ENCODE results near the gene TUG1. TPM values are rescaled to one million over a fixed set of nuclear protein-coding genes. Genes with fewer than 3 reads are reported as not detected.

The TUG1 gene
- total RNA-seq, 4 donors from 2014 or later = 14.3 to 23.9 (median 15.8) TPM

DNA sequence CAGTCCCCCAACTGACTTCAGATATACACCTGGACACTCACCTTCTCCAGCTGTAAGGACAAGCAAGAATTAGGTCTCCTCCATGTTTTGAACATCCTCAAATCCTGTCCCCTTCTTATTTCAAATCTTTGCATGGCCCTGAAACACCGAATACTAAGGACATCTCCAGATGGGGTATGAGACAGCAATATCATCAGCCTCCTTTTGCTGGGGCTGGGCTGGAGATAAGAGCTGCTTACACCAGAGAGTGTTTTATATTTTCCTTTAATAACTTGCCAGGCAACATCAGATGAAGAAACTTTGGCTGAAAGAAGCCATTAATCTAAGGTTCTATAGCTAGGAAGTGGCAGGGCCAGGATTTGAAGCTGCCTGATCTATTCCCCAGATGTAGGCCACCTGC is 21.6 kb downstream of the TUG1 start:
- no peak for TF ChIP-seq CTCF (IDR thresholded peaks at IDR 0.05 in 4 of 5, conservative IDR thresholded peaks at IDR 0.05 in 1 of 5)
- no peak for TF ChIP-seq POLR2A (IDR thresholded peaks at IDR 0.05)
- in situ Hi-C loops (cut with MboI; ENCODE audit: low sequenced_read_pairs in 4 of 4) = no loop called here

GRCh38 chr22:30992565-30992964 is 23.5 kb downstream of the TUG1 start:
- intact Hi-C loops (cut with DNase I; ENCODE audit: low total_unique reads) = no loop called here
- no peaks in the 10 kb centered on the region for H3K36me3 ChIP-seq
- in situ Hi-C loops (cut with MboI; ENCODE audit: low sequenced_read_pairs in 4 of 4) = no loop called here
- H3K4me1 ChIP-seq = no peaks in the 10 kb centered on the region
- no peak overlapping the region for H3K27ac ChIP-seq
- H3K4me3 ChIP-seq = no peak overlapping the region
- no peaks in the 10 kb centered on the region for H3K27me3 ChIP-seq
- TF ChIP-seq POLR2A (IDR thresholded peaks at IDR 0.05) (no peak), CTCF (IDR thresholded peaks at IDR 0.05 in 4 of 5, conservative IDR thresholded peaks at IDR 0.05 in 1 of 5) (no peak)
- DNase-seq (no peak), ATAC-seq (no peak)
- no peaks in the 10 kb centered on the region for H3K9me3 ChIP-seq

More for the DNA sequence above, 21.6 kb downstream of the TUG1 start:
- no peak for DNase-seq
- Histone ChIP-seq H3K27me3 (no peaks in the 10 kb centered on the region), H3K4me1 (no peaks in the 10 kb centered on the region), H3K27ac (no peak overlapping the region), H3K9me3 (no peaks in the 10 kb centered on the region), H3K4me3 (no peak overlapping the region), H3K36me3 (no peaks in the 10 kb centered on the region)
- ATAC-seq = no peak
- intact Hi-C loops (cut with DNase I; ENCODE audit: low total_unique reads) = no loop called here

DNA sequence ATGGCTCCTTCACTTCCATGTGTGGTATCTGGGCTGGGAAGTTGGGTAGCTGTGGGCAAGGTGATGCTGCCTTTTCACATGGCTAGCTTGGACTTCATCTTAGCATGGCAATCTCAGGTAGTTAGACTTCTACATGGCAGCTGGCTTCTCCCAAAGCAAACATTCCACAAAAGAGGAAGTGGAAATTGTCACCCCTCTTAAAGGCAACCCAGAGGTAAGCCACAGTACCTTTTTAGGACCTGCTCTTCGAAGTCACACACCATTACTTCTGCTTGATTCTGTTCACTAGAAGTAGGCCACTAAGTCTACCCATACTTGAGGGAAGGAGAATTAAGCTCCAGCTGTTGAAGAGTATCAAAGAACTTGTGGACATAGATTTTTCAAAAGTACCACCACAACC is 25.9 kb downstream of the TUG1 start:
- Histone ChIP-seq H3K4me3 (no peak overlapping the region), H3K27ac (no peak overlapping the region), H3K4me1 (no peaks in the 10 kb centered on the region), H3K9me3 (no peaks in the 10 kb centered on the region), H3K36me3 (no peaks in the 10 kb centered on the region), H3K27me3 (no peaks in the 10 kb centered on the region)
- DNase-seq = no peak
- intact Hi-C loops (cut with DNase I; ENCODE audit: low total_unique reads) (no loop called here), in situ Hi-C loops (cut with MboI; ENCODE audit: low sequenced_read_pairs in 4 of 4) (no loop called here)
- no peak for TF ChIP-seq POLR2A (IDR thresholded peaks at IDR 0.05)
- TF ChIP-seq CTCF (IDR thresholded peaks at IDR 0.05 in 4 of 5, conservative IDR thresholded peaks at IDR 0.05 in 1 of 5) = no peak
- ATAC-seq = no peak

DNA sequence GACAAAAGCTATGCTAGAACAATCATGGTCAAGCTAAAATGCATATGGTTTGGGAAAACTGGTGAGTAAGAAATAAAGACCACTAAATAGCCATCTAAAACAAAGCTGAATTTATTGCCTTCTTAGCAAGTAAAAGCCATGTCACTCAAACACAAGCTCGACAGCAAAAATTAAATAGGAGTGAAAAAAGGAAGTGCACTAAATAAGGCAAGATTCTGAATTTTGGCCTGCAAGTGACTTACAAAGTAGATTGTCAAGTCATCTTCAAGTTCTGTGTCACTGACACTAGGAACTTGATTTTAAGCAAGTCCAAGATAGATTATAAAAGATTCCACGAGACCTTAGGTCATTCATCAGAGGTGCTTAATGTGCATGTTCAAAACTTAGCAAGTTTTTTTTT is 27.4 kb downstream of the TUG1 start:
- Histone ChIP-seq H3K4me3 (no peak overlapping the region), H3K27me3 (no peaks in the 10 kb centered on the region), H3K4me1 (no peaks in the 10 kb centered on the region), H3K9me3 (no peaks in the 10 kb centered on the region), H3K36me3 (no peaks in the 10 kb centered on the region), H3K27ac (no peak overlapping the region)
- in situ Hi-C loops (cut with MboI; ENCODE audit: low sequenced_read_pairs in 4 of 4) (no loop called here), intact Hi-C loops (cut with DNase I; ENCODE audit: low total_unique reads) (no loop called here)
- ATAC-seq (no peak), DNase-seq (no peak)
- TF ChIP-seq POLR2A (IDR thresholded peaks at IDR 0.05) = no peak
- no peak for TF ChIP-seq CTCF (IDR thresholded peaks at IDR 0.05 in 4 of 5, conservative IDR thresholded peaks at IDR 0.05 in 1 of 5)

DNA sequence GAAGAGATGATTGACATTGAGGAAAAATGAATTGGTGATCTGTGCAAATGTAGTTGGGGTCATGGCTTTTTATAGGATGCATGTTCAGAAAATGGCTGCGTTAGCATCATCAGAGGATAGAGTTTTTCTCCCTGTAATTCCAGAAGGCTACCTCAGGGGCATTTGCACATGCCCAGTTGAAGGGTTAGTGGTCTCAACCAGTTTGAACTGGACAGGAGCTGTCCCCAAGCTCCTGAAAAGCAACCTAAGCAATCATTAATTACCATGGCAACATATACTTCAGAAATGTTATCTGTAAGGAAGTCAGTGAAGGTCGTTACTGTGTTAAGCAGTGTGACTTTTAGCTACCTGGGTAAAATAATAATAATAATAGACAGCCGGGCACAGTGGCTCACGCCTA is 29.3 kb downstream of the TUG1 start:
- H3K4me1 ChIP-seq = no peaks in the 10 kb centered on the region
- H3K27ac ChIP-seq = no peak overlapping the region
- ATAC-seq = no peak
- no peak for TF ChIP-seq POLR2A (IDR thresholded peaks at IDR 0.05)
- H3K9me3 ChIP-seq = no peaks in the 10 kb centered on the region
- no peaks in the 10 kb centered on the region for H3K36me3 ChIP-seq
- H3K4me3 ChIP-seq = no peak overlapping the region
- intact Hi-C loops (cut with DNase I; ENCODE audit: low total_unique reads) (no loop called here), in situ Hi-C loops (cut with MboI; ENCODE audit: low sequenced_read_pairs in 4 of 4) (no loop called here)
- no peak for DNase-seq
- no peaks in the 10 kb centered on the region for H3K27me3 ChIP-seq

All from gastrocnemius medialis (tissue), 4 donors.